HG02973 (cell line): ENCODE results near the gene KMT2D.

Experiments used
- ATAC-seq: cut with Tn5 transposase; IDR thresholded peaks from one replicate; pipeline ENCODE4 v1.9.1; 2021; ENCODE audit warnings: moderate library complexity; ENCODE audit not compliant: unreplicated experiment

Gene KMT2D

GRCh38 chr12:49060237-49061156, at the start of gene KMT2D:
Gene KMT2D, minus strand, starts transcription at chr12:49060794. Its CDS starts 5,470 bp downstream, at chr12:49055324.
- peak; percentile 50 for ATAC-seq

- ATAC-seq: no peak
Measured at GRCh38 chr12:49109641-49110463, 49.3 kb upstream of the KMT2D start.

GRCh38 chr12:49108958-49109404, 48.4 kb upstream of the KMT2D start:
- ATAC-seq: no peak

- ATAC-seq: no peak
Measured at GRCh38 chr12:49105504-49106084, 45.0 kb upstream of the KMT2D start.

- no peak for ATAC-seq
Measured at GRCh38 chr12:49104822-49105221, 44.2 kb upstream of the KMT2D start.

- ATAC-seq: no peak
Measured at GRCh38 chr12:49100380-49100779, 39.8 kb upstream of the KMT2D start.

GRCh38 chr12:49098703-49099102, 38.1 kb upstream of the KMT2D start:
- ATAC-seq: no peak

- no peak for ATAC-seq
Measured at GRCh38 chr12:49098035-49098451, 37.4 kb upstream of the KMT2D start.

- no peak for ATAC-seq
Measured at GRCh38 chr12:49097381-49097780, 36.8 kb upstream of the KMT2D start.

GRCh38 chr12:49094975-49095365, 34.4 kb upstream of the KMT2D start:
- ATAC-seq: no peak

GRCh38 chr12:49094160-49094974, 33.8 kb upstream of the KMT2D start, which contains the start of gene DHH:
Gene DHH, minus strand, starts transcription at chr12:49094801. Its CDS starts 289 bp downstream, at chr12:49094512.
- no peak for ATAC-seq

- ATAC-seq: no peak
Measured at GRCh38 chr12:49093792-49094159, 33.2 kb upstream of the KMT2D start.

GRCh38 chr12:49092816-49093406, 32.3 kb upstream of the KMT2D start:
- no peak for ATAC-seq

GRCh38 chr12:49092086-49092815, 31.7 kb upstream of the KMT2D start:
- ATAC-seq: no peak

- no peak for ATAC-seq
Measured at GRCh38 chr12:49091836-49092085, 31.2 kb upstream of the KMT2D start.

- ATAC-seq: no peak
Measured at GRCh38 chr12:49091056-49091835, 30.7 kb upstream of the KMT2D start.

- ATAC-seq: no peak
Measured at GRCh38 chr12:49089821-49090773, 29.5 kb upstream of the KMT2D start.

- no peak for ATAC-seq
Measured at GRCh38 chr12:49088932-49089330, 28.3 kb upstream of the KMT2D start.
